GM18519 (cell line): Measurements from ENCODE around the gene C1QBP.
A peak's percentile ranks its signal among the peaks of the same experiment; 100 is the strongest.
"Not testable (repeated sequence)": the region's sequence is repeated elsewhere in the genome, so short reads cannot be mapped to it uniquely, and the experiment has no call there.

ENCODE experiments used
- ATAC-seq: cut with Tn5 transposase; IDR thresholded peaks from one replicate; pipeline ENCODE4 v1.9.1; 2021; ENCODE audit warnings: mild to moderate bottlenecking, moderate library complexity; ENCODE audit not compliant: unreplicated experiment, low FRiP score

C1QBP gene

DNA sequence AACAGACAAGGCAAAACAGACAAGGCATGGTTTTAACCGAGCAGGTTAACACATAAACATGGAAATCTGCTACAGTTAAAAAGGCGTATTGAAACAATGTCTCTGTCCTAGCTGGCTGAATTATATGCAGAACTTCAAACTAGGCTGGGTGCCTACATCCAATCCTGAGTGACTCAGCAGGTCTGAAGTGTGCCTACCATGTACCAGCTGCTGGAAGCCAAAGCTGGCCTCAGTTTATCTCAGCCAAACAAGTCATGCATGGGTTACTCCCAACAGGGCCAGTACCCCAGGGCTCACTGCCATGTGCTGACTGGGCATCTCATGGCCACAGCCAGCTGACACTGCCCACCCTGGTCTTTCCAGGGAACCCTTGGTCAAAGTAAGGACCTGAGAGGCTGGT is 4.0 kb downstream of the C1QBP start:
- ATAC-seq: no peak

DNA sequence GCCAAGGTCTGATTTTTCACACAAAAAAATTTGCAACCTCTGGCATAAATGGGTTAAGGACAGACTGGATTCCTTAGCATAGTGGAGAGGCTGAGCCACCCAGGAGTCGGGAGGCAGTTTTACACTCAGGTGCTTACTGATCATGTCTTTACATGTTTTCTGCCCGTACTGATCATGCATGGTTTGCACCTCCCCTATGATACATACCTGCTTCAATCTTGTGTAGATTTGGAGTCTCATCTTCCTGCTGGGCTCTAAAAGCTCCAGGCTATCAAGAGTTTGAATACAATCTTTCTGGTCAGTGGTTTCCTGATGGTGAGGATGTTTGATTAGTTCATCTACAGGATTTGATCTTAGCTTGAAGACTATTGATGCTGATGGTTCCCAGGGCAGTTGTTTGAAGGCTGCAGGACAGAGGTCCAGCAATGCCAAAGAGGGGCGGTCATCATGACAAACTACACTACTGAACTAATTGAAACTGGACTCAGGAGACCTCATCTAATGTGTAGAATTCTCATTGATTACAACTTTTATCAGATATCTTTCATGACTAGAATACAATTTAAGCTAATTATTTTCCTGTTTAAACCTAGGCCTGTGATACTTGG is 6.9 kb downstream of the C1QBP start:
- ATAC-seq: no peak

GRCh38 chr17:5431234-5431633 is 7.7 kb downstream of the C1QBP start:
- ATAC-seq: not testable (repeated sequence)

DNA sequence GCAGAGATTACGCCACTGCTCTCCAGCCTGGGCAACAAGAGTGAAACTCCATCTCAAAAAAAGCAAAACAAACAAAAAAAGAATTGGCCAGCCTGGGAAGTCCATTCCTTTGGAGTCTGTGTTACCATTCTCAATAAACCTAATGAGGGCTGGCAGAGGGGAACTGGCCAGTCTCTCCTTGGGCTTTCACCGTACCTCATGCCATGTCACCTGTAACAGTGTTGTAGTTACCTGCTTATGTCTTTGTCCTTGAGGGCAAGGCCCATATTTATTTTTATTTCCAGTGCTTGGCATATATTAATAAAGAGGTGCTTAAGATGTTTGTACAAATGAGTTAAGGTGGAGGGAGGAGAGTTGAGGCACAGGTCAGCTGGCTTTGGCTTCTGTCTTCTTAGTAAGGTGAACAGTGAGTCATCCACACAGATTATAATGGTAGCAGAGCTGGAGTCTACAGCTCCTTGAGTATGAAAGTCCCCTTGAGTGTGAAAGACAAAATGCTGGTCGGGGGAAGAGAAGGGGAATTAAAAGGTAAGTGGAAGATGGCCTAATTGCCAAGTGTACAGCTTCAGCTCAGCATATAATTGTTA is 8.4 kb downstream of the C1QBP start:
- no peak for ATAC-seq

DNA sequence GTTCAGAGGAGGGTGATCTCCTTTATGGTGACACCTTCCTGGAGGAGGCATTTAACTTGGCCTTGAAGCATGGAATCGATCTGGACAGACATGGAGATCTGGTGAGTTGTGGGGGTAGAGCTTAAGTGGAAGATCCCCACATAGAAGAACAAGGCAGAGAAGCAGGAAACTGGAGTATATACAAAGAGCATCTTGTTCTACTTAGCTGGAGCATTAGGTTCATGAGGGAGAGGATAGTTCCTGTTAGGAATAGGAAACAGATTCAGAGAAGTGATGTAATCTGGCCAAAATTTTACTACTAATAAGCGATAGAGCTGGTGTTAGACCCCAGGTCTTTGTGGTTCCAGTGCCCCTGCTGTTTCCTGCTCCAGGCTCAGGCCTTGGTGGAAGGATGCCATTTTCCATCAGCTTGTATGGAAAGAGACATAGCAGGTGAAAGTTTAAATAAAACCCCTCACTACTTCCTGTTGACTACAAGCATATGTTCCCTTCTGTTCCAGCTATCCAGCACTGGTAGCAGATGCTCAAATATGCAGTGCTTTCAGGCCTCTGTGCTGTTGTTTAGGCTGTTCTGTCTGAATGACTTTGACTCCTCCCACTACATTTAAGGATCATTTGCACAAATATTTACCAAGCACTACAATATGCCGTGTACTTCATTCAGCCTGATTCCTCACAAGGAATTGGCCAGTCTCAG is 9.6 kb downstream of the C1QBP start:
- no peak for ATAC-seq

DNA sequence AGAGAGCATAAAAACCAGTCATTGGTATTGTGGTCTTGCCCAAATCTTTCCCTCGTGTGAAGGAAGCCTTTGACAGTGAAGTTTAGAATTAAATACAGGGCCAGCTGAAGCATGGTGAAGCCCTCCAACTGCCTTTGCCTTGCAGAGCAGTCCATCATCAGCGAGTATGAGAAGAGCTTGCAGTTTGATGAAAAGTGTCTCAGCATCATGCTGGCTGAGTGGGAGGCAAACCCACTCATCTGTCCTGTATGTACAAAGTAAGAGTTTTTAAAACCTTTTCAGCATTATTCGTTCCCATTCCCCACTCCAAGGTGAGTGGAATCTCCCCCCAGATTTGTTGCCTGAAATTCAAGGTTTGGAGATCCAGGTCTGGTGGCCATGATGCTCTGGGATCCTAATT is 13.1 kb downstream of the C1QBP start:
- no peak for ATAC-seq

DNA sequence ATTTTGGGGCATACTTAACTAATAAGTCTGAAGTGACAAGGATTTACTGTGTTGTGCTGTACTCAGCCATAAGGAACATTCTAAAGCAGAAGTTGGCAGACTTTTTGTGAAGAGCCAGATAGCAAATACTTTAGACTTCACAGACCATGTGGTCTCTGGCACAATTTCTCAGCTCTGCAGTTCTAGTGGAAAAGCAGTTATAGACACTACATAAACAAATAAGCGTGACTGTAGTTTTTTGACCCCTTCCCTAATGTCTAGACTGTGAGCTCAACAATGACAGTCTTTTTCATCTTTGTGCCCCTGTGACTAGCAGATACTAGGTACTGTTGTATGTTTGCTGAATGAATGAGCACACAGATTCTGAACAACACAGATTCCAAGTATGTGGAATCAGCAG is 14.0 kb downstream of the C1QBP start:
- no peak for ATAC-seq

DNA sequence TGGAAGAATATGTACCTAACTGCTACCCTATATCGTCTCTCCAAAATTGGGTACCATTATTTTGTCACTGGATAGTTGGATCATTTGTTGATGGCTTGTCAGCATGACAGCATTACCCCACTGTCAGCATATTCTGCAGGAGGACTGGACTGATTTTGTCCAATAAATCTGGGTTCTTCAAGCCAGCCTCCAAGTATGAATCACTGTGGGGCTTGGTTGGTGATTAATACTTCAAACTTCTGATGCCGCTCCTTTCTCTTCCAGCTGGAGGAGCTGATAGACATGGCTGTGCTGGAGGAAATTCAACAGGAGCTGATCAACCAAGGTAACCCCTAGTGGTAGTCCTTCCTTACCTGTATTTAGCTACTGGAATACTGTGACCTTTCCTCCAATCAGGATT is 16.4 kb downstream of the C1QBP start:
- ATAC-seq: no peak

- peak; percentile 34 for ATAC-seq
These were observed 18.8 kb downstream of the C1QBP start, which contains the start of gene RPAIN for GRCh38 chr17:5419959-5420653. TSS of gene RPAIN (plus strand) at chr17:5420182. CDS start at chr17:5420211, 29 bp downstream.

DNA sequence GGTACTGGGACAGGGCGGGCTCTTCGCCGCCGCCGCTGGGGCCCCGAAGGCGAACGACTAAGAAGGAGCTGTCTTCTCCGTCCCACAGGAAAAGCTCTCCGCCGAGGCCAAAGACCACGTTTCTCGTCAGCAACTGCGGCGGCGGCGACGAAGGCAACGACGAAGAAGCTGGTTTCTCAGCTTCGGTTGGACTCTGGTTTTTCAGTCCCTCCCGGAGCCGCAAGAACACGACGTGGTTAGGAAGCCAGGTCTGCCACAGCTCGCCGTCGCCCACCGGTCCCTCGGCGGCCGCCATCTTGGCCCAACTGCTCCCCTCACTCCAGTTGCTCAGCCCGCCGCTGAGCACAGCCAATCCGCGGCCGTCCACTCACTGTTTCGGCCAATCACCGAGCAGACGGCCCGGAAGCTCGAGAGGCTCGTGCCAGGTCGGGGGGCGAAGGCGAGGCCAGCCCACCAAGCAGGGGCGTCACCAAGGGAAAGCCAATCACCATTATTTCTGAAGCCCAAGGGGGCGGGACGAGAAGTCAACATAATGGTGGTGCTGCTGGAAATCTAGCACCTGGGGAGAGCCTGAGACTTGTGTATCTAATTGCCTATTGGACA is 19.5 kb downstream of the C1QBP start, which contains the start of gene NUP88:
Gene NUP88 (minus strand): TSS at position 307 of the 603 bp plus-strand sequence. CDS start 12 bp downstream, at position 295.
- ATAC-seq: peak; percentile 74

GRCh38 chr17:5418858-5419355 is 20.0 kb downstream of the C1QBP start:
- no peak for ATAC-seq

GRCh38 chr17:5416901-5417300 is 22.1 kb downstream of the C1QBP start:
- ATAC-seq: no peak

GRCh38 chr17:5413682-5414081 is 25.3 kb downstream of the C1QBP start:
- no peak for ATAC-seq

DNA sequence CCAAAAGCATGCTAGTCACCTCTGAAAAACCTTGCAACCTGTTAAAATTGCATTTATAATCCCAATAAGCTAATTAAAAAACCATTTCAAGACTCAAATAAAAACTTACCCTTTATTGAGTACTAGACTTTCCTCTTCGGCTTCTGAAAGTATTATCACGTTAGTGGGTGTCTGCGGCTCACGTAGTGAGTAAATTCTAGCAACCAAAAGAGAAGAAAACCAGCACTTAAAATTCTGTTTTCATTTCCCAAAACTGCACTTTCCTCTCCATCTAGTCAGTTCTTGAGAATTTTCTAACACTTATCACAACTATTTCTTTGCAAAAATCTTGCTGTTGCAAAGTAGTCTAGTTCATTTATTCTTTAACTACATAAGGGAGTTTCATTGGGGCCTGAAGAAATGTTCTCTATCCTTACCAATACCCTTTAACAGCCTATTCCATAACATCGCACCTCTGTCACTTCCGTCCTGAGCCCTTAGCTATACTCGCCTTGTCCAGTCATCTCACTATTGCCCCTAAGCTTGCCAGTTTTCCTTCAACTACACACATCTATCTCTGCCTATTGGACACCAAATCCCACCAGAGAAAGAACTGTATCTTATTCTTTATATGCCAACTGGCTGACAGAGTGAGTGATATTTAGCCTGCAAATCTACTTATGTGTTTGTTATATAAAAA is 28.2 kb downstream of the C1QBP start:
- ATAC-seq: no peak

- no peak for ATAC-seq
These were observed 30.8 kb downstream of the C1QBP start for GRCh38 chr17:5408186-5408585.

- ATAC-seq: no peak
These were observed 33.6 kb downstream of the C1QBP start for GRCh38 chr17:5405400-5405799.

- no peak for ATAC-seq
These were observed 39.2 kb downstream of the C1QBP start for GRCh38 chr17:5399767-5400166.

- no peak for ATAC-seq
These were observed 42.3 kb downstream of the C1QBP start for GRCh38 chr17:5396612-5397011.

GRCh38 chr17:5391678-5392077 is 47.3 kb downstream of the C1QBP start:
- ATAC-seq: no peak
